Measurements from ENCODE around the gene CCDC85C.
A peak's percentile ranks its signal among the peaks of the same experiment; 100 is the strongest.

CCDC85C gene

DNA sequence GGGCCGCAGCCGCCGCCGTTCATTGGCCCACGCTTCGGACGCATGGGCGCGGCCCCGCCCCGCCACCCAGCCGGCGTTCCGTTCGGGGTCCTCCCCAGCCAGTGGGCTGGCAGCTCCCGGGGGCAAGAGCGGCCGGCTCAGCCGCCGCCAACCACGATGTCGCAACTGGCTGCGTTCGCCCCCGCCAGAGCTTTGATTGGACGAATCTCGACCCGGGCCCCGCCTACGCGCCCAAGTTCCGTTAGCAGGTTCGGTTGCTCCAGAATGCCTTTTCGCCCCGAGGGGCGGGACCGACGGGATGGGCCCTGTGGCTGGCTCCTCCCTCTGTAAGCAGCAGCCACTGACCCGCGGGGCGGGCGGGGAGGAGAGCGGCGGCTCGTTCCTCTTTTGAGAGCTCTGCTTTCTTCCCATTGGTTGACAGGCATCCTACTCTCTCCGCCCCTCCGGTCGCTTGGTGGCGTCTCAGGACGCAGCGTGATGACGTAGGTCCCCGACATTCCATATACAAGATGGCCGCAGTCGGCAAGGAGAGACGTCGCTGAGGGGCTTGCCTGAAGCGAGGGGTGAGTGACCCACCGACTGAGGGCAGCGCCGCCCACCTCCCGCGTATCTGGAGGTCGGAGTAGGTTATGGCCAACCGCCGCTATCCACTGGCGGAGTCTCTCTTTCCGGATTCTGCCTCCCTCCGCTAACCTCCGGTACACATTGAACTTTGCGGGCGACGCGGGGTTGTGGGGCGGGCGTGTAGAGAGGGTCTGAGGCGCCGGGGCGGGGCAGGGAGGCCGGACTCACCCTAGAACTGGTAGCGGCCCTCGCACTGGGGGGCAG lies 122.9 kb downstream of the CCDC85C start, which contains the start of gene CCNK:
Gene CCNK, plus strand, starts transcription at position 493 of the 828 bp plus-strand sequence. CDS start 11,269 bp downstream, outside the sequence.
- Mint-ChIP-seq H3K27ac (peak within 1 kb of the TSS; percentile 91), H3K4me3 (peak within 1 kb of the TSS; percentile 98), H3K9me3 (no peaks in the 10 kb centered on the region), H3K4me1 (ENCODE audit: low read depth) (peaks cover 56% of the 10 kb centered on the region), H3K27me3 (no peaks in the 10 kb centered on the region), H3K36me3 (ENCODE audit: low read depth) (no peaks in the 10 kb centered on the region)

DNA sequence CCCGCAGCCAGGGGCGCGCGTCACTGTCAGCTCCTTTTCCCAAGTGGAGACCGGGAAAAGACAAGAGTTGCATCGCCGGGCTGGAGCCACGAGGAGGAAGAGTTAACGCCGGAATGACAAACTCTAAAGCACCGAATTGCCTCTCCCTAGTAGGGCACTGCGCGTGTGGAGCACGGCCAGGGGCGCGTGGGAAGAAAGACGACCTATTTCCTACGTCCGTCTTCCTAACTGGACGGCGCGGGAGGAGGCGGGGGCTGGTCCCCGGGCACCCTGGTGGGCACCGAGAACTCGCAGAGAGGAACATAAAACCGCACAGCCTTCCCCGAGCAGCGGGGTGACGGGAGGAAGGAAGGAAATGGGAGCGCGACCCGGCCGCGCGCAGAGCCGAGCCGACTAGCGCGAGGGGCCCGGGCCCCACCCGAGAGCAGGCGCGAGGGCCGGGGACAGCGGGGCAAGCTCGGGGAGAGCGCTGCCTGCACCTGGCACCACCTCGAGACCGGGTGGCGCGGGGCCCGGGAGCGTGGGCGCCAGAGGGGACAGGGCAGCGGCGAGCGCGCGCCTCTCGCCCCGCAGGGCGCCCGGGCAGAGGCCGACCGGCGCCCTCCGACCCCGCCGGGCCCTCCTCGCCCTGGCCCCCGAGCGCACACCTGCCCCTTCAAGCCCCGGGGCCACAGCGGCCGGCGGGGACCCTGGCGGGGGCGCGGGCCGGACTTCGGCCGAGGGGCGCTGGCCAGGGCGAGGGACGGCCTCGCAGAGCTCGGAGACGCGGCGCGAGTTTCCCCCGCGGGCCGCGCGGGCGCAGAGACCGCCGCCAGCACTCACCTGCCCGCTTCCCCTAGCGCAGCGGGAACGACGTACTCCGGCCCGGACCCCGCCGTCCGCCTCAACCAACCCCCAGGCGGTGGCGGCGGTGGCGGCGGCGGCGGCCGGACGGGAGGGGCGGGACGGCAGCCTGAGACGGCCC lies 123.8 kb downstream of the CCDC85C start, which contains the start of gene SETD3:
Gene SETD3, minus strand, starts transcription at position 954 of the 964 bp plus-strand sequence. CDS start 15,054 bp downstream, outside the sequence.
- peaks cover 58% of the 10 kb centered on the region for H3K4me1 Mint-ChIP-seq (ENCODE audit: low read depth)

DNA sequence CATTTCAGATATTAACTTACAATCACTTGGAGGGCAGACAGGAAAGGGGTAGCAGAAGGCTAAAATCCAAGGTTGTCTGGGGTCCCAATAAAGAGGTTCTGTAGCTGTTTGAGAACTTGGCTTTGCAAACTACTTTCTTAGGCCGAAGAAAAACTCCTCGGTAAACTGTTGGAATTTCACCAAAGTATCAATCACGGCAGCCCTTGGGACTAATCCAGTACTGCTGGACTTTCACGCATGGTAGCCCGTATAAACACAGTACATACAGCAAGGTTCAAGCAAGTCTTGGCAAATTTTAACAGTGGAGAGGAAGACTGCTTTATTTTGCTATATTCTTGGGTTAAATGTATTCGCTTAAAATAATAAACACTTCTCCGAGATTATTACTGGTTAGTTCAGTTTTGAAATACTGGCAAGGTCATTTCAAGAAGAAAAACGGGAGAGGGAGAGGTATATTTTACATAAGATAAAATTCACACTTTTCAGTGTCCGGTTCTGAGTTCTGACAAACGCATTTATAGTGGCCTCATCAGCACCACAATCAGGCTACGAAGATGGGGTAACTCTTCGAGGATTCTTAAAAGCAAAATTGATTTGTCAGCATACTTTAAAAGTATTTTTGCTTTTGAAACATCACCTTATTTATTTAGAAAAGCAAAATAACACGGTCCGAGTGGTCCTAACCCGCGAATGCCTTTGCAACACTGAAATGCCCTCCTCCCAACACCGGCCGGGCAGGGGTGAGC lies 124.7 kb downstream of the CCDC85C start:
- no peaks in the 10 kb centered on the region for H3K9me3 Mint-ChIP-seq
- peak overlapping the region; percentile 79 for H3K27ac Mint-ChIP-seq
- peaks cover 54% of the 10 kb centered on the region for H3K4me1 Mint-ChIP-seq (ENCODE audit: low read depth)

More for the DNA sequence above, 123.8 kb downstream of the CCDC85C start, which contains the start of gene SETD3:
- H3K36me3 Mint-ChIP-seq (ENCODE audit: low read depth), result no peaks in the 10 kb centered on the region
- peak within 1 kb of the TSS; percentile 98 for H3K4me3 Mint-ChIP-seq
- H3K9me3 Mint-ChIP-seq, result no peaks in the 10 kb centered on the region
- H3K27ac Mint-ChIP-seq, result peak within 1 kb of the TSS; percentile 91
- no peaks in the 10 kb centered on the region for H3K27me3 Mint-ChIP-seq

DNA sequence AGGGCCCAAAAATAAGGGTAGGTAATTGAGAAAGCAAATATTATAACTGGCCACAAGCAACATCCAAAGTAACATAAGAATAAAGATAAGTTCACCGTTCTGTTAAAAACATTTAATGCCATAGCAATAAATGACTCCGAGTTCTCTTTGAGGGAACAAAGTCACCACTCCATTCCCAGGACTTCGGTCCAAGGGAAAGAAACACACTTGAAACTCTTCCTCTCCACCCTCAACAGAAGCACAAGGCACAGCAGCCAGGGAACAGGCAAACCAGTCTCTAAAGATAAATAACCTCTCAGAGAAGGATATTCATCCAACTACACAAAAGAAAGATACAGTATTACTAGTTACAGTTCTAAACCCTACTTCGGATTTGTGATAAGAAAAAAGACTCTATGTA lies 125.9 kb downstream of the CCDC85C start:
- no peak overlapping the region for H3K27ac Mint-ChIP-seq
- no peaks in the 10 kb centered on the region for H3K9me3 Mint-ChIP-seq
- peak overlapping the region; percentile 1 for H3K4me3 Mint-ChIP-seq
- no peaks in the 10 kb centered on the region for H3K36me3 Mint-ChIP-seq (ENCODE audit: low read depth)
- peaks cover 48% of the 10 kb centered on the region for H3K4me1 Mint-ChIP-seq (ENCODE audit: low read depth)
- H3K27me3 Mint-ChIP-seq, result no peaks in the 10 kb centered on the region

More for the DNA sequence above, 124.7 kb downstream of the CCDC85C start:
- Mint-ChIP-seq H3K27me3 (no peaks in the 10 kb centered on the region), H3K4me3 (peak overlapping the region; percentile 93), H3K36me3 (ENCODE audit: low read depth) (no peaks in the 10 kb centered on the region)

DNA sequence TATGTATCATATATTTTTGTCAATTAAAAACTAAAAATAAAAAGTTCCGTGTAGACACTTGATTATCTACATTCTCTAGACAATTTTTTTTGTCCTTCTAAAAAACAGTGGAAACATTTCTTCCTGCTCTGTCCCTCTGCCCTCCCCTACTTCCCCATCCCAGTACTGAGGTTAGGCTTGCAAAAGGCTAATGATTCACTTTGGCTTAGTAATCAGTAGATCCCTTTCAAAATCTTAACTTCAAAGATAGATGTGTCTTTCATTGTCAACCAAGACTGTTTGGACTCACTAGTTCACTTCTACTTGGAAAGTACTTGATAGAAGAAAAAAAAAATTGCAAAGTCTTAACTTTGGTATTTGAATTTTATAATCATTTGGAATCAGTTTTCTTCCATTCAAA lies 127.1 kb downstream of the CCDC85C start:
- H3K4me3 Mint-ChIP-seq, result no peak overlapping the region
- no peaks in the 10 kb centered on the region for H3K36me3 Mint-ChIP-seq (ENCODE audit: low read depth)
- H3K9me3 Mint-ChIP-seq, result no peaks in the 10 kb centered on the region
- peaks cover 46% of the 10 kb centered on the region for H3K4me1 Mint-ChIP-seq (ENCODE audit: low read depth)
- no peak overlapping the region for H3K27ac Mint-ChIP-seq
- no peaks in the 10 kb centered on the region for H3K27me3 Mint-ChIP-seq

DNA sequence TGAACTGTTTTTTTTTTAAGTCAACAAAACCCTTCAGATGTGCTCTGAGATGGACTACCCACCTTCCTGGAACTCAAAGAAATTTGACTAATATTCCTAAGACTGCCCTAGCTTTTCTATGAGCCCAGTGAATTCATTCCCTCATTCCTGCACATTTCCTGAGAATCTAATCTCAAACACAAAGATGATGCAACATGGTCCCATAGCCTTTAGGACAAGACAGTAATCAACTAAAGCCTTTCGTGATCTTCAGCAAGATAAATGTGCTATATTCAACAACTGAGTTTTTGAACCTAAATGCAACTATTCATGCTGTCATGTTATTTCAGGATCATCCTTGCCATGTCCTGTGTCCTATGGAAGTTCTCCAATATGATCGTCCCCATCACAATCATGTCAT lies 128.3 kb downstream of the CCDC85C start:
- Mint-ChIP-seq H3K9me3 (no peaks in the 10 kb centered on the region), H3K36me3 (ENCODE audit: low read depth) (no peaks in the 10 kb centered on the region), H3K4me3 (no peak overlapping the region), H3K4me1 (ENCODE audit: low read depth) (peaks cover 49% of the 10 kb centered on the region), H3K27me3 (no peaks in the 10 kb centered on the region), H3K27ac (no peak overlapping the region)

DNA sequence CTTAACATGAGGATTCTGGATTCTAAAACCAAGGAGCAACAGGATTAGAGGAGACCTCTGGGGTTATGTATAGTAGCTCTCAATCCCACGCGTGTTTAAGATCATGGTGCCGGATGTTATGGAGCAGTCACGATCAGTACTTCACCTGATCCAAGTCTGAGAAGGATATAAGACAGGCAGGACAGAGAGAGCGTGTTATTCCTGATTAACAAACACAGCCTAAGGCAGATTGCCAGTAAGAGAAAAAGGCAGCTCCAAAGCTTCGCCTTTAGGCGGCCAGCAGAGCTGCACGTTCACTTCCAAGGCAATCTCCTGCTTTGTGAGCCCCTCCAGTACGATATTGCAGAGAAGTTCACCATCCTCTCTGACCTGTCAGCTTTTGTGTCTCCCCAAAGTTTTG lies 128.8 kb downstream of the CCDC85C start:
- Mint-ChIP-seq H3K4me3 (no peak overlapping the region), H3K4me1 (ENCODE audit: low read depth) (peaks cover 52% of the 10 kb centered on the region), H3K36me3 (ENCODE audit: low read depth) (no peaks in the 10 kb centered on the region), H3K27ac (no peak overlapping the region), H3K9me3 (no peaks in the 10 kb centered on the region), H3K27me3 (no peaks in the 10 kb centered on the region)

DNA sequence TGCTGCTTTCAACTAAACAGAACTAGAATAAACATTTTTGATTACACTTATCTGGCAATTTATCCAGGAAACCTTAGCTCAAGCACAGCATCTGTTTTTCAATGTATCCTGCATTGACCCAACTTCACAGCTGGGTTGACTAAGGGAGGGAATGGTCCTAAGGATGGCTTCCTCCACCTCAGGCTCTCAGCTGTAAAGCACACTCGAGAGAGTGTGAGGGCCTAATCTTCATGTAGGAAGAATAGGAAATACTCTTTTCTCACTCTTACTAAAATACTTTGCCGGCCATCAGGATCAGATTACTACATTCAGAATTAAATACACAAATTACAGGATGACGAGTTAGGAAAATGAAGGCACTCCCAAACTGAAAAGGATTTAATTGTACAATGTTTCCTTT lies 130.5 kb downstream of the CCDC85C start:
- no peak overlapping the region for H3K27ac Mint-ChIP-seq
- no peaks in the 10 kb centered on the region for H3K27me3 Mint-ChIP-seq
- H3K9me3 Mint-ChIP-seq, result no peaks in the 10 kb centered on the region
- H3K36me3 Mint-ChIP-seq (ENCODE audit: low read depth), result no peaks in the 10 kb centered on the region
- H3K4me3 Mint-ChIP-seq, result no peak overlapping the region
- H3K4me1 Mint-ChIP-seq (ENCODE audit: low read depth), result peaks cover 56% of the 10 kb centered on the region

DNA sequence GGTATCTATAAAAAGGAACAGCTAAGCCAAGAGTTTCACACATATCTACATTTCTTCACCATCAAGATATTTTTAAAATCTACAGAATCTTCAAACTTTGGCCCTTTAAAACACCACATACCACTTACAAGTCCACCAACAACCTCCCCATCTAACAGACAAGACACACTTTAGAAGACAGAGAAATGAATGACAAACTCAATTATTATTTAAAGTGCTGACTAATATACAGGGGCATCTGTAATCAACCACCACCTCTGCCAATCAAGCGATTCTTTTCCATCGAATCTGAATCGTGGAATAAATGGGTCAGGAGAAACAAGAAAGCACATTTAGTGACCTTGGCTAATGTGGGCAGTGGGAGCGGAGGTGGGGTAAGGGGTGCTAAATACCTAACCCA lies 131.1 kb downstream of the CCDC85C start:
- H3K36me3 Mint-ChIP-seq (ENCODE audit: low read depth), result no peaks in the 10 kb centered on the region
- H3K27me3 Mint-ChIP-seq, result no peaks in the 10 kb centered on the region
- peaks cover 56% of the 10 kb centered on the region for H3K4me1 Mint-ChIP-seq (ENCODE audit: low read depth)
- no peak overlapping the region for H3K4me3 Mint-ChIP-seq
- H3K9me3 Mint-ChIP-seq, result no peaks in the 10 kb centered on the region
- no peak overlapping the region for H3K27ac Mint-ChIP-seq

DNA sequence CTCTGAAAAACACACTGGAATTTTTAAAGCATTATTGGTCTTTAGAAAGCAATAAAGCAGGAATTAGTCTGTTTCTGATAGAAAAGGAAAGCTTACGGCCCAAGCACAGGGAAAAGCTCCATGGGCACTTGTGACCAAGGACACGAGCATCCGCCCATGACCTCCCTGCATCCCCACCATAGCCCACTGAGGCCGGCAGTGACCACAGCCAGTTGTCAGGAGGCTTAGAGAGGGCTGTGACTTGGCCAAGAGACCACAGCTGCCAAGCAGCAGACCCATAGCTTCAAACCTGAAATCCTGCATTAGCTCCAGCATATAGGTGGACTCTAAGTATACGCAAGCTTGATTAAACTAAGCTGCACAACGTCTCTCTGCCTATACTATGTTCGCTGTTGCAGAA lies 132.3 kb downstream of the CCDC85C start:
- Mint-ChIP-seq H3K4me3 (no peak overlapping the region), H3K27me3 (no peaks in the 10 kb centered on the region)

DNA sequence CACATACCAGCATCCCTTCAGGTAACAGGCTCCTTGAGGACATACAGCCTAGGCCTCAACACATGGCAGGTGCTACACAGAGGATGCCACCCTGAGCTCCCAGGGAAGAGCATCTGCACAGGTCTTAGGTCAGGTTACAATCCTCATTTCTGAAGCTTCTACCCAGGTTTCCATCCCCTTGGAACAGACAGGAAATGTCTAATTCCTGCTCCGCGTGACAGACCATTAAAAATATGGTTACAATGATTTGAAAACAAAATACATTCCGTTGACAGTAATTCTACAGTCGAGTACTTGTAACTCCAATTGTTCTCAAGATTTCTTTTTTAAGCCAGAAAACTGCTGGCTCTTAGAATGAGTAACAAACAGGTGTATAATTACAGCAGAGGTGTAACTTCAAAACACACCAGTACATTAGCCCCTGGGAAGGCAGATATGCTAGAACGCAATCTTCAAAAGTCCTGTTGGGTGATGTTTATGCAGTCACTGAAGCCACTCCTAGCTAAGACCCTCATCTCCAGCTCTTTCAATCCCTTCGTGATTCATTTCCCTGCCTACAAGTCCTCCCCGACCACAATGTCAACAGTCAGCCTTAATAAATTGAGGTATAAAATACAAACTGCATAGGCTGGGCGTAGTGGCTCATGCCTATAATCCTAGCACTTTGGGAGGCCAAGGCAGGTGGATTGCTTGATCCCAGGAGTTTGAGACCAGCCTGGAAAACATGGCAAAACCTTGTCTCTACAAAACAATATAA lies 135.0 kb downstream of the CCDC85C start:
- Mint-ChIP-seq H3K27ac (no peak overlapping the region), H3K36me3 (ENCODE audit: low read depth) (peaks cover 8% of the 10 kb centered on the region), H3K4me3 (no peak overlapping the region), H3K9me3 (no peaks in the 10 kb centered on the region), H3K27me3 (no peaks in the 10 kb centered on the region), H3K4me1 (ENCODE audit: low read depth) (peaks cover 48% of the 10 kb centered on the region)

More for the DNA sequence above, 132.3 kb downstream of the CCDC85C start:
- H3K4me1 Mint-ChIP-seq (ENCODE audit: low read depth), result peaks cover 57% of the 10 kb centered on the region
- H3K36me3 Mint-ChIP-seq (ENCODE audit: low read depth), result no peaks in the 10 kb centered on the region
- H3K27ac Mint-ChIP-seq, result no peak overlapping the region
- no peaks in the 10 kb centered on the region for H3K9me3 Mint-ChIP-seq

DNA sequence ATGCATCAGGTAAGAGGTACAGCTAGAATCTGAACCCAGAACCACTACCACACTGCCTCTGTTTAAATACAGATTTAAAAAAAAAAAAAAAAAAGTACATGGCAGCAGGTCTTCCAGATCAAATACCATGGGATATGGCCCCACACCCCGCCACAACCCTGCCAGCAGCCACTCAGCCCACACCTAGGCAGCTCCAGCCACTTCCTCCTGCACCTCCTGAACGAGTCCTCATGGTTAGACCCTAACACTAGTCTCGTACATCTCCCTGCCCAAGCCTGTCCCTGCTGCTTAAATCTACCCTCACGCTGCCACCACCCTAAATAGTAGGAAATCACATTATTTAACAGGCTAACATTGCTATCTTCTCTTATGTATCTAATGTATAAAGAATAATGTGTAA lies 135.9 kb downstream of the CCDC85C start:
- no peaks in the 10 kb centered on the region for H3K27me3 Mint-ChIP-seq
- H3K4me3 Mint-ChIP-seq, result no peak overlapping the region
- H3K9me3 Mint-ChIP-seq, result no peaks in the 10 kb centered on the region
- peaks cover 42% of the 10 kb centered on the region for H3K4me1 Mint-ChIP-seq (ENCODE audit: low read depth)
- H3K36me3 Mint-ChIP-seq (ENCODE audit: low read depth), result peaks cover 17% of the 10 kb centered on the region
- H3K27ac Mint-ChIP-seq, result peak overlapping the region; percentile 59

DNA sequence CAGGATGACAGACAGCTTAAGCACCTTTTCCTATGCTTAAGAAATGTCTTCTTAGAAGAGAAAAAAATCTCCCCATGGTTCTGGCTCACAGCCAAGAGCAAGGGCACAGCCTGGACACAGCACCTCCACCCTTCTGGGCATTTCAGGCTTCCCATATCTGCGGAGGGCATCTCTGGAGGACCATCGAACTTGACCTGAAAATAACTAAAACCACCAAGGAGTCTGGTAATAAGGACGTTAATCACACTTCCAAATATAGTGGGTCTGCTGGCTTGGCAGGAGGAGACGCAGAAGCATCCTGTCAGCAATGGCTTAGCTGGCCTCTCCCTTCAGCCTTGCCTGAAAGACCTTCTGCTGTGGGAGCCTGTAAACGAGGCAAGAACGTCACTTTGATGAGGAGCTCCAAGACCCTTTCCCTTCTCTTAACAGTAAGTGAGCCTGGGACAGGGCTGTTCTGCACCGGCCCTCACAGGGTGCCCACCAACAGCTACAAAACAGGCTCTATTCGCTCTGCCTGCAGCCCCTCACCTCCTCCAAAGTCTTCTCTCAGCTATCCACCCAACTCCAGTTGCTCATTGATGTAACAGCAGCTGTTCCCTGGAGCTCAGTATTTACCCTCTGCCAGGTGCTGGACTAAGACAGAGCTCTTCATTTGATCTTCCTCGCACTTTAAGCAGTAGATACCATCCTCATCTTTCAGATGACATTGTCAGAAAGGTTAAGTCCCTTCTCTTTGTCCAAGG lies 136.5 kb downstream of the CCDC85C start:
- peaks cover 38% of the 10 kb centered on the region for H3K4me1 Mint-ChIP-seq (ENCODE audit: low read depth)
- H3K9me3 Mint-ChIP-seq, result no peaks in the 10 kb centered on the region
- H3K36me3 Mint-ChIP-seq (ENCODE audit: low read depth), result peaks cover 18% of the 10 kb centered on the region
- H3K4me3 Mint-ChIP-seq, result no peak overlapping the region
- H3K27me3 Mint-ChIP-seq, result no peaks in the 10 kb centered on the region
- no peak overlapping the region for H3K27ac Mint-ChIP-seq
